ENCODE results near the gene FAM107B. TPM values are rescaled to one million over a fixed set of nuclear protein-coding genes. Genes with fewer than 3 reads are reported as not detected.

Gene FAM107B
- total RNA-seq, 1 experiment from 2014 or later: 10.0 TPM

- DNase-seq (ENCODE audit: low spot score): no peak
These were observed 80.8 kb downstream of the FAM107B start for GRCh38 chr10:14693891-14694290.

GRCh38 chr10:14692344-14693076 is 82.2 kb downstream of the FAM107B start:
- DNase-seq (ENCODE audit: low spot score): no peak

- DNase-seq (ENCODE audit: low spot score): no peak
These were observed 83.3 kb downstream of the FAM107B start for GRCh38 chr10:14691359-14691758.

- DNase-seq (ENCODE audit: low spot score): peak; percentile 58
These were observed 86.1 kb downstream of the FAM107B start for GRCh38 chr10:14688606-14689005.

GRCh38 chr10:14688189-14688588 is 86.5 kb downstream of the FAM107B start:
- peak; percentile 39 for DNase-seq (ENCODE audit: low spot score)

- DNase-seq (ENCODE audit: low spot score): no peak
These were observed 87.4 kb downstream of the FAM107B start for GRCh38 chr10:14687340-14687739.

GRCh38 chr10:14686356-14686755 is 88.3 kb downstream of the FAM107B start:
- DNase-seq (ENCODE audit: low spot score): no peak

GRCh38 chr10:14684354-14684753 is 90.3 kb downstream of the FAM107B start:
- no peak for DNase-seq (ENCODE audit: low spot score)

GRCh38 chr10:14683256-14683655 is 91.4 kb downstream of the FAM107B start:
- DNase-seq (ENCODE audit: low spot score): no peak

GRCh38 chr10:14681802-14682201 is 92.9 kb downstream of the FAM107B start:
- no peak for DNase-seq (ENCODE audit: low spot score)

GRCh38 chr10:14681305-14681704 is 93.4 kb downstream of the FAM107B start:
- no peak for DNase-seq (ENCODE audit: low spot score)

- no peak for DNase-seq (ENCODE audit: low spot score)
These were observed 96.1 kb downstream of the FAM107B start for GRCh38 chr10:14678637-14679036.

- DNase-seq (ENCODE audit: low spot score): no peak
These were observed 98.0 kb downstream of the FAM107B start for GRCh38 chr10:14676732-14677131.

- no peak for DNase-seq (ENCODE audit: low spot score)
These were observed 100.2 kb downstream of the FAM107B start for GRCh38 chr10:14674376-14675050.

GRCh38 chr10:14673189-14673861 is 101.4 kb downstream of the FAM107B start:
- no peak for DNase-seq (ENCODE audit: low spot score)

GRCh38 chr10:14671386-14671831 is 103.3 kb downstream of the FAM107B start:
- DNase-seq (ENCODE audit: low spot score): no peak

- DNase-seq (ENCODE audit: low spot score): peak; percentile 9
These were observed 104.0 kb downstream of the FAM107B start for GRCh38 chr10:14670551-14671240.

- no peak for DNase-seq (ENCODE audit: low spot score)
These were observed 105.1 kb downstream of the FAM107B start for GRCh38 chr10:14669576-14669975.

GRCh38 chr10:14667781-14668180 is 106.9 kb downstream of the FAM107B start:
- DNase-seq (ENCODE audit: low spot score): no peak

GRCh38 chr10:14667280-14667679 is 107.4 kb downstream of the FAM107B start:
- no peak for DNase-seq (ENCODE audit: low spot score)

- DNase-seq (ENCODE audit: low spot score): no peak
These were observed 108.5 kb downstream of the FAM107B start for GRCh38 chr10:14665865-14666857.

Data from H4 (cell line).